B cell (primary cell): ENCODE results near the gene OCA2. TPM values are rescaled to one million over a fixed set of nuclear protein-coding genes. Genes with fewer than 3 reads are reported as not detected.

Experiments
- ATAC-seq: fragments of 200-7000 bp; cut with Tn5 transposase; one replicate; pipeline ENCODE4 v1.10.0; 2021; ENCODE audit warnings: low read depth, mild to moderate bottlenecking, moderate number of reproducible peaks, moderate library complexity
- CTCF ChIA-PET: fragments of 350-600 bp; sonication (Branson Sonifier 250); formaldehyde crosslinking; loops from one replicate; lab custom pipeline; 2021; ENCODE audit warnings: antibody characterized with exemption, inconsistent platforms; lab: Charles Lee
- POLR2A ChIA-PET: fragments of 350-600 bp; sonication (Branson Sonifier 250); formaldehyde crosslinking; loops from one replicate; lab custom pipeline; 2021; ENCODE audit warnings: antibody characterized with exemption; lab: Charles Lee
- DNase-seq: peaks from one replicate; pipeline ENCODE4 v3.0.0; 2013
- H2AFZ ChIP-seq: 2 replicates; pipeline ENCODE4 v1.6.1; 2012; ENCODE audit warnings: mild to moderate bottlenecking, low read depth, low read length; ENCODE audit not compliant: insufficient read depth, poor library complexity, severe bottlenecking
- H3K27ac ChIP-seq, 2 donors: 1 replicate in 1 of 2; 2 replicates in 1 of 2; pipeline ENCODE4 v1.5.1; 2012 to 2013; ENCODE audit warnings: low read length in 2 of 2, mild to moderate bottlenecking in 2 of 2, moderate library complexity in 1 of 2
- H3K27me3 ChIP-seq, 4 experiments: fragments of 200-600 bp in 1 of 4; sonication (generic) in 1 of 4; replicated peaks in 1 of 4; 1 replicate in 2 of 4; 2 replicates in 2 of 4; pipeline versions ENCODE4 v1.6.1 to v1.7.0; 2013 to 2016; ENCODE audit warnings: low read length in 3 of 4, mild to moderate bottlenecking in 2 of 4, mixed read lengths in 1 of 4, moderate library complexity in 1 of 4; ENCODE audit not compliant: insufficient read depth in 4 of 4, control insufficient read depth in 3 of 4; ENCODE audit errors: control extremely low read depth in 1 of 4
- H3K36me3 ChIP-seq, 2 experiments: replicated peaks in 1 of 2; 1 replicate in 1 of 2; 2 replicates in 1 of 2; pipeline versions ENCODE4 v1.6.1 to v1.7.1; 2013; ENCODE audit warnings: low read length in 1 of 2; ENCODE audit not compliant: insufficient read depth in 2 of 2, control insufficient read depth in 1 of 2; ENCODE audit errors: control extremely low read depth in 1 of 2, extremely low read depth in 1 of 2
- H3K4me1 ChIP-seq, 2 donors: fragments of 200-600 bp in 1 of 2; sonication (generic) in 1 of 2; 1 replicate in 1 of 2; 2 replicates in 1 of 2; pipeline versions ENCODE4 v1.5.1 to v1.6.1; 2013 to 2017; ENCODE audit warnings: low read length in 2 of 2; ENCODE audit not compliant: control insufficient read depth in 2 of 2, insufficient read depth in 2 of 2
- H3K4me2 ChIP-seq: replicated peaks from 2 replicates; pipeline ENCODE3; 2012; ENCODE audit warnings: mild to moderate bottlenecking, low read depth, low read length; ENCODE audit not compliant: poor library complexity, severe bottlenecking
- H3K4me3 ChIP-seq, 5 experiments: fragments of 200-600 bp in 1 of 5; sonication (generic) in 1 of 5; 1 replicate in 3 of 5; 2 replicates in 2 of 5; pipeline versions ENCODE4 v1.5.1 to v1.7.0; 2011 to 2016; ENCODE audit warnings: low read length in 4 of 5, mild to moderate bottlenecking in 4 of 5, low read depth in 2 of 5, control low read depth in 1 of 5, moderate library complexity in 1 of 5; ENCODE audit not compliant: insufficient read depth in 1 of 5; ENCODE audit errors: control extremely low read depth in 1 of 5, extremely low read depth in 1 of 5
- H3K79me2 ChIP-seq: fragments of 200-600 bp; sonication (generic); one replicate; pipeline ENCODE4 v1.6.0; 2016; ENCODE audit warnings: low read length; ENCODE audit not compliant: control insufficient read depth, insufficient read depth
- H3K9ac ChIP-seq: fragments of 200-600 bp; sonication (generic); 2 replicates; pipeline ENCODE4 v1.6.1; 2017; ENCODE audit warnings: mild to moderate bottlenecking, low read length, moderate library complexity
- H3K9me3 ChIP-seq, 3 donors: one replicate each; pipeline versions ENCODE4 v1.6.1 to v1.7.1; 2013; ENCODE audit warnings: low read length in 2 of 3; ENCODE audit not compliant: control insufficient read depth in 2 of 3, insufficient read depth in 1 of 3; ENCODE audit errors: control extremely low read depth in 1 of 3
- H4K20me1 ChIP-seq: 2 replicates; pipeline ENCODE4 v1.6.0; 2012; ENCODE audit warnings: mild to moderate bottlenecking, low read length; ENCODE audit not compliant: insufficient read depth, control insufficient read depth, poor library complexity, severe bottlenecking
- H3K27ac Mint-ChIP-seq: one replicate; pipeline ENCODE4 v1.8.0; 2021; ENCODE audit warnings: mixed read lengths
- H3K27me3 Mint-ChIP-seq: one replicate; pipeline ENCODE4 v1.8.0; 2021; ENCODE audit warnings: mixed read lengths
- H3K4me1 Mint-ChIP-seq: one replicate; pipeline ENCODE4 v1.8.0; 2021; ENCODE audit warnings: mixed read lengths
- H3K4me3 Mint-ChIP-seq: one replicate; pipeline ENCODE4 v1.8.0; 2021; ENCODE audit warnings: mixed read lengths
- H3K9me3 Mint-ChIP-seq: one replicate; pipeline ENCODE4 v1.8.0; 2022; ENCODE audit warnings: mixed read lengths; ENCODE audit not compliant: insufficient read depth
- CTCF ChIP-seq: fragments of 200-600 bp; IDR thresholded peaks from one replicate; pipeline ENCODE4 v1.8.0; 2022; ENCODE audit warnings: antibody characterized with exemption, mild to moderate bottlenecking
- EZH2 ChIP-seq: IDR thresholded peaks from 2 replicates; pipeline ENCODE4 v1.6.1; 2012; ENCODE audit warnings: borderline replicate concordance, low read depth, mild to moderate bottlenecking, moderate library complexity, low read length; ENCODE audit not compliant: insufficient read depth, poor library complexity, severe bottlenecking
- whole genome bisulfite sequencing: methylation state at CpG from one replicate; pipeline ENCODE4 v1.1.5; 2013; ENCODE audit warnings: missing lambda C conversion rate; ENCODE audit not compliant: insufficient coverage; 5-methylcytosine and 5-hydroxymethylcytosine counted together
- intact Hi-C: fragments of 100-400 bp; cut with micrococcal nuclease; formaldehyde crosslinking; loops from one replicate; pipeline ENCODE4 v1.10.0; 2022
- polyA plus RNA-seq: library from polyadenylated mRNA; depleted of rRNA; stranded (reverse); fragments of >200 nt; gene quantifications from 2 replicates; pipeline ENCODE4 v1.2.3, GENCODE V29; 2012
- total RNA-seq, 2 donors: library from RNA; stranded (reverse); fragments of 120-200 nt in 1 of 2; gene quantifications; 1 replicate in 1 of 2; 2 replicates in 1 of 2; pipeline versions ENCODE4 v1.2.3 to v1.2.4, GENCODE V29; 2013 to 2022

OCA2 gene
- total and polyA plus RNA-seq, 2 donors (not counting 1 experiment from before 2014, with no cell fraction given): 0.12 TPM; not detected in 1

- WGBS: 97% methylated on average over 63 of the region's 63 CpGs
- H3K4me1 ChIP-seq: no peaks in the 10 kb centered on the region
- no peak overlapping the region for H3K9ac ChIP-seq
- Mint-ChIP-seq H3K27me3 (no peaks in the 10 kb centered on the region), H3K4me1 (no peaks in the 10 kb centered on the region), H3K27ac (no peak overlapping the region), H3K9me3 (peaks cover 7% of the 10 kb centered on the region), H3K4me3 (no peak overlapping the region)
- no peak overlapping the region for H3K4me2 ChIP-seq
- H3K4me3 ChIP-seq: no peak overlapping the region
- ChIA-PET POLR2A (no interaction called here), CTCF (no interaction called here)
- H3K79me2 ChIP-seq: no peaks in the 10 kb centered on the region
- H3K27me3 ChIP-seq: no peaks in the 10 kb centered on the region
- no peaks in the 10 kb centered on the region for H4K20me1 ChIP-seq
- intact Hi-C loops: no loop called here
- no peaks in the 10 kb centered on the region for H3K36me3 ChIP-seq
- TF ChIP-seq EZH2 (no peak), CTCF (no peak)
- ATAC-seq (no peak), DNase-seq (no peak)
- H3K9me3 ChIP-seq: peaks cover 0 to 19% (median 0%) of the 10 kb centered on the region in 3 donors
- no peak overlapping the region for H3K27ac ChIP-seq
- no peak overlapping the region for H2AFZ ChIP-seq
Observed at GRCh38 chr15:28003302-28004037, 95.6 kb downstream of the OCA2 start.

- no peak overlapping the region for H3K4me2 ChIP-seq
- WGBS: 96% methylated on average over 10 of the region's 10 CpGs
- Mint-ChIP-seq H3K9me3 (peaks cover 7% of the 10 kb centered on the region), H3K4me1 (no peaks in the 10 kb centered on the region), H3K27ac (no peak overlapping the region), H3K4me3 (no peak overlapping the region), H3K27me3 (no peaks in the 10 kb centered on the region)
- no peaks in the 10 kb centered on the region for H4K20me1 ChIP-seq
- no peaks in the 10 kb centered on the region for H3K27me3 ChIP-seq
- peaks cover 0 to 18% (median 0%) of the 10 kb centered on the region in 3 donors for H3K9me3 ChIP-seq
- no peak overlapping the region for H2AFZ ChIP-seq
- intact Hi-C loops: no loop called here
- POLR2A ChIA-PET: no interaction called here
- H3K9ac ChIP-seq: no peak overlapping the region
- no peak overlapping the region for H3K4me3 ChIP-seq
- H3K79me2 ChIP-seq: no peaks in the 10 kb centered on the region
- no peak overlapping the region for H3K27ac ChIP-seq
- CTCF ChIA-PET: no interaction called here
- ATAC-seq: no peak
- no peak for DNase-seq
- H3K4me1 ChIP-seq: no peaks in the 10 kb centered on the region
- no peaks in the 10 kb centered on the region for H3K36me3 ChIP-seq
- TF ChIP-seq CTCF (no peak), EZH2 (no peak)
Observed at GRCh38 chr15:28002867-28003266, 96.2 kb downstream of the OCA2 start.
